Chondrocyte (in vitro differentiated cells): ENCODE results near the gene BMP8B. TPM values are rescaled to one million over a fixed set of nuclear protein-coding genes. Genes with fewer than 3 reads are reported as not detected.

Experiments used
- DNase-seq: peaks from one replicate; pipeline ENCODE4 v3.0.0; 2021; ENCODE audit warnings: mixed read lengths, low spot score
- H3K27ac Mint-ChIP-seq: one replicate; pipeline ENCODE4 v1.8.0; 2021; ENCODE audit warnings: mild to moderate bottlenecking, moderate library complexity, mixed read lengths; ENCODE audit not compliant: unreplicated experiment
- H3K27me3 Mint-ChIP-seq: 2 replicates; pipeline ENCODE4 v1.8.0; 2021; ENCODE audit warnings: low read depth, mixed read lengths
- H3K36me3 Mint-ChIP-seq: 2 replicates; pipeline ENCODE4 v1.8.0; 2021; ENCODE audit warnings: low read depth, mixed read lengths
- H3K4me1 Mint-ChIP-seq: 2 replicates; pipeline ENCODE4 v1.8.0; 2021; ENCODE audit warnings: low read depth, mild to moderate bottlenecking, mixed read lengths
- H3K4me3 Mint-ChIP-seq: one replicate; pipeline ENCODE4 v1.8.0; 2021; ENCODE audit warnings: mild to moderate bottlenecking, moderate library complexity, mixed read lengths; ENCODE audit not compliant: unreplicated experiment
- H3K9me3 Mint-ChIP-seq: 2 replicates; pipeline ENCODE4 v1.8.0; 2021; ENCODE audit warnings: low read depth, mixed read lengths
- CTCF ChIP-seq: fragments of 200-600 bp; sonication (generic); IDR thresholded peaks from 2 replicates; pipeline ENCODE4 v1.5.0; 2021; ENCODE audit warnings: antibody characterized with exemption, mild to moderate bottlenecking, moderate library complexity
- total RNA-seq: library from RNA; stranded (reverse); gene quantifications from 3 replicates; pipeline ENCODE4 v1.2.1, GENCODE V29; 2021

The BMP8B gene
- total RNA-seq, 1 donor from 2014 or later: 0.25 TPM

DNA sequence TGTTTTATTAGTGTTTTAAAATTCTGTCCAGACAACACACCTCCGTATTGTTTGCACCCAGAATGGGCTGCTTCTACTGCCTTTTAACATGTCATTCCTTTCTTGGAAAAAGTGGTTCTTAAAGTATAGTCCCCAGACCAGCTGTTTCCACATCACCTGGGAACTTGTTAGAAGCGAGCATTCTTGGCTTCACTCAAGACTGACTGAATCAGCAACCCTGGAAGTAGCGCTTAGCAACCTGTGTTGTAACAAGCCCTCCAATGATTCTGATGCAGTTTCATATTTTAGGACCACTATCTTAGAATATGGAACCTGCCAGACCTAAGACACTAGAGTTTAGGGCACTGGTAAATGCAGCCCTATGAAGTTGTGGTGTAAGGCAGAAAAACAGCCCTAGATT is 55.9 kb downstream of the BMP8B start:
- no peak for DNase-seq
- Mint-ChIP-seq H3K9me3 (no peaks in the 10 kb centered on the region), H3K36me3 (peaks cover 1% of the 10 kb centered on the region), H3K4me3 (no peak overlapping the region), H3K27ac (no peak overlapping the region), H3K4me1 (peaks cover 4% of the 10 kb centered on the region), H3K27me3 (peaks cover 37% of the 10 kb centered on the region)
- TF ChIP-seq CTCF: no peak

DNA sequence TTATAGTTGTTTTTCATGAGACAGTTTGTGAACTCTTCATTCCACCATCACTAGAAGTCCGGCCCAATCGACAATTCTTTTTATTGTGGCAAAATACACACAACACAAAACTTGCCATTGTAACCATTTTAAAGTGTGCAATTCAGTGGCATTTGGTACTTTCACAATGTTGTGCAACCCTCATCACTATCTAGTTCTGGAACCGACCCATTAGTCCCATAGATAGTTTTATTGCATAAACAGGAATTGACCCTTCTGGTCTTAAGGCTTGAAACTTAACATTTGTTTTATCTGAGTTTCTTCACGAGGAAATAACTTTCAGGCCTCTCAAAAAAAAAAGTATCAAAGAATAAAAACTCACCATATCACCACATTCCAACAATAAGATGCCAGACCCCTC is 58.8 kb downstream of the BMP8B start:
- Mint-ChIP-seq H3K27ac (no peak overlapping the region), H3K4me1 (peaks cover 4% of the 10 kb centered on the region), H3K27me3 (peaks cover 48% of the 10 kb centered on the region), H3K36me3 (no peaks in the 10 kb centered on the region), H3K4me3 (no peak overlapping the region), H3K9me3 (no peaks in the 10 kb centered on the region)
- no peak for TF ChIP-seq CTCF
- no peak for DNase-seq

GRCh38 chr1:39729030-39729429 is 59.6 kb downstream of the BMP8B start:
- H3K4me3 Mint-ChIP-seq: no peak overlapping the region

GRCh38 chr1:39727932-39728317 is 60.7 kb downstream of the BMP8B start:
- Mint-ChIP-seq H3K4me3 (no peak overlapping the region), H3K27me3 (peaks cover 54% of the 10 kb centered on the region), H3K36me3 (no peaks in the 10 kb centered on the region), H3K27ac (no peak overlapping the region), H3K9me3 (no peaks in the 10 kb centered on the region), H3K4me1 (no peaks in the 10 kb centered on the region)
- no peak for TF ChIP-seq CTCF
- DNase-seq: no peak

More at GRCh38 chr1:39729030-39729429, 59.6 kb downstream of the BMP8B start:
- Mint-ChIP-seq H3K36me3 (no peaks in the 10 kb centered on the region), H3K9me3 (no peaks in the 10 kb centered on the region), H3K27me3 (peaks cover 56% of the 10 kb centered on the region), H3K27ac (no peak overlapping the region), H3K4me1 (peaks cover 4% of the 10 kb centered on the region)
- DNase-seq: no peak
- no peak for TF ChIP-seq CTCF

DNA sequence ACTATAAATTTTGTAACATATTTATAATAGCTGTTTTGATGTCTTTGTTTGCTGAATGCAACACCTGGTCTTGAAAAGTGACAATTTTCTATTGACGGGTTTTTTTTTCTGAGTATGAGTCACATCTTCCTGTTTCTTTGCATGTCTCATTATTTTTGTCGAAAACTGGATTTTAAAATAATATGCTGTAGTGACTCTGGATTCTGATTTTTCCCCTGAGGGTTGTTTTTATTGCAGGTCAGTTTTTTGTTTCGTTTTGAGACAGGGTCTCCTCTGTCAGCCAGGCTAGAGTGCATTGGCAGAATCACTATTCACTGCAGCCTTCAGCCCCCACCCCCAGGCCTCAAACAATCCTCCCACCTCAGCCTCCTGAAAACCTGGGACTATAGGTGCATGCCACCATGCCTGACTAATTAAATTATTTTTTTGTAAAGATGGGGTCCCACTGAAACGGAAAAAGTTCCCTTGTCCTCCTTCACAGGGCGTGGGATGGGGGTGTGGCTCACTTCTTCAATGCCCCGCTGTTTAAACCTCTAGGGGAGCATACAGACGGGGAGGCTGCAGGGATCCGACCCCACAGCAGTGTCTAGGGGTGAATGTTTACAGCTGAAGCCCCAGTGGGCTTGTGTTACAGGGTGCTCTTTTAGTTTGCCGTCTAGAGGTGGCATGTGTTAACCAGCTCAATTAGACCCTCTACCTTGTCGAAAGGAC is 61.3 kb downstream of the BMP8B start:
- H3K4me3 Mint-ChIP-seq: no peak overlapping the region
- H3K27me3 Mint-ChIP-seq: peaks cover 52% of the 10 kb centered on the region
- no peak overlapping the region for H3K27ac Mint-ChIP-seq
- DNase-seq: no peak
- H3K4me1 Mint-ChIP-seq: no peaks in the 10 kb centered on the region
- no peaks in the 10 kb centered on the region for H3K36me3 Mint-ChIP-seq
- TF ChIP-seq CTCF: no peak
- no peaks in the 10 kb centered on the region for H3K9me3 Mint-ChIP-seq
